Ovary (tissue), 3 donors: ENCODE results near the gene TLCD3A.

Experiments used
- POLR2A ChIP-seq: fragments of 450-650 bp; IDR thresholded peaks from one replicate; pipeline ENCODE4 v1.6.1; 2017; ENCODE audit warnings: antibody characterized with exemption, mild to moderate bottlenecking, moderate library complexity
- TF ChIP-seq, protein P1 (sequence below), 3 donors: fragments of 450-650 bp in 2 of 3; fragments of 200-600 bp in 1 of 3; IDR thresholded peaks; one replicate each; pipeline versions ENCODE4 v1.5.1 to v1.8.0; 2016 to 2022; ENCODE audit warnings: antibody characterized with exemption in 3 of 3, mild to moderate bottlenecking in 1 of 3
- donor health status: DM: no; HTN: no; CAD: no.

DNA sequence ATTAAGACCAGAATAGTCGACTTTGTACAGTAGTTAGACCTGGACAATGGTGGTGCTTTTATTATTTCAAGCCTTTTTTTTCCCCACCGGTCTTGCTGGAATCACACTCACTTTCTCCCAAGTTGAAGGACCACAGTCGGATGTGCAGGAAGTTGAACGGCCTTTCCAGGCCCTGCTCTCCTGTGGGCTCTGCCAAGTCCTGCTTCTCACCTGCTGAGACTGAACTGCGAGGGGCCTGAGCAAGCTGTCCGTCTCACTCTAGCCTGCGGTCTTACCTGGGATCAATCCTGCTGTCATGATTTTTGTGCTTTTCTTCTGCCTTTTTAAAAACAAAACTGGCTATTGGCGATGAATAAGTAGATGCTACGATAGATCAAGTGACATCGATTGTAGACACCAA is 1.3 kb downstream of the TLCD3A start:
- TF ChIP-seq, protein P1, sequence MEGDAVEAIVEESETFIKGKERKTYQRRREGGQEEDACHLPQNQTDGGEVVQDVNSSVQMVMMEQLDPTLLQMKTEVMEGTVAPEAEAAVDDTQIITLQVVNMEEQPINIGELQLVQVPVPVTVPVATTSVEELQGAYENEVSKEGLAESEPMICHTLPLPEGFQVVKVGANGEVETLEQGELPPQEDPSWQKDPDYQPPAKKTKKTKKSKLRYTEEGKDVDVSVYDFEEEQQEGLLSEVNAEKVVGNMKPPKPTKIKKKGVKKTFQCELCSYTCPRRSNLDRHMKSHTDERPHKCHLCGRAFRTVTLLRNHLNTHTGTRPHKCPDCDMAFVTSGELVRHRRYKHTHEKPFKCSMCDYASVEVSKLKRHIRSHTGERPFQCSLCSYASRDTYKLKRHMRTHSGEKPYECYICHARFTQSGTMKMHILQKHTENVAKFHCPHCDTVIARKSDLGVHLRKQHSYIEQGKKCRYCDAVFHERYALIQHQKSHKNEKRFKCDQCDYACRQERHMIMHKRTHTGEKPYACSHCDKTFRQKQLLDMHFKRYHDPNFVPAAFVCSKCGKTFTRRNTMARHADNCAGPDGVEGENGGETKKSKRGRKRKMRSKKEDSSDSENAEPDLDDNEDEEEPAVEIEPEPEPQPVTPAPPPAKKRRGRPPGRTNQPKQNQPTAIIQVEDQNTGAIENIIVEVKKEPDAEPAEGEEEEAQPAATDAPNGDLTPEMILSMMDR (IDR thresholded peaks at IDR 0.05) = no peak
- TF ChIP-seq POLR2A = no peak
